Cardiac muscle cell (in vitro differentiated cells and primary cell): ENCODE data around the gene LHX2. TPM values are rescaled to one million over a fixed set of nuclear protein-coding genes. Genes with fewer than 3 reads are reported as not detected.

ENCODE experiments used
- DNase-seq, 2 donors: peaks; one replicate each; pipeline versions ENCODE4 v3.0.0 to v3.0.0-alpha.2; 2010 to 2017; ENCODE audit warnings: low read depth in 1 of 2, low spot score in 1 of 2
- H3K27ac ChIP-seq: fragments of 200-600 bp; sonication (generic); 2 replicates; pipeline ENCODE4 v1.5.1; 2016
- H3K27me3 ChIP-seq: fragments of 200-600 bp; sonication (generic); 2 replicates; pipeline ENCODE4 v1.6.0; 2016; ENCODE audit warnings: control low read depth
- H3K36me3 ChIP-seq: fragments of 200-600 bp; sonication (generic); 2 replicates; pipeline ENCODE4 v1.5.1; 2016; ENCODE audit warnings: control low read depth
- H3K4me1 ChIP-seq: fragments of 200-600 bp; sonication (generic); 2 replicates; pipeline ENCODE4 v1.8.1; 2017; ENCODE audit warnings: low read depth, mild to moderate bottlenecking, mixed run types
- H3K4me3 ChIP-seq: fragments of 200-600 bp; sonication (generic); 2 replicates; pipeline ENCODE4 v1.5.1; 2016; ENCODE audit warnings: mild to moderate bottlenecking
- H3K9me3 ChIP-seq: fragments of 200-600 bp; sonication (generic); 2 replicates; pipeline ENCODE4 v1.5.1; 2017; ENCODE audit warnings: low read depth, mild to moderate bottlenecking, control low read depth
- polyA plus RNA-seq: library from polyadenylated mRNA; unstranded; fragments of >200 nt; fragmentation: Nextera tagmentation; extraction: Ambion mirVana; gene quantifications from 2 replicates; pipeline ENCODE4 v1.2.1, GENCODE V29; 2016
- total RNA-seq: library from RNA; depleted of rRNA; stranded (reverse); fragments of >200 nt; gene quantifications from 2 replicates; pipeline ENCODE4 v1.2.3, GENCODE V29; 2016
- TF ChIP-seq, protein P1 (sequence below): IDR thresholded peaks from 2 replicates; pipeline ENCODE4 v1.5.1; 2012; ENCODE audit warnings: low read depth, mild to moderate bottlenecking, low read length

The LHX2 gene, protein sequence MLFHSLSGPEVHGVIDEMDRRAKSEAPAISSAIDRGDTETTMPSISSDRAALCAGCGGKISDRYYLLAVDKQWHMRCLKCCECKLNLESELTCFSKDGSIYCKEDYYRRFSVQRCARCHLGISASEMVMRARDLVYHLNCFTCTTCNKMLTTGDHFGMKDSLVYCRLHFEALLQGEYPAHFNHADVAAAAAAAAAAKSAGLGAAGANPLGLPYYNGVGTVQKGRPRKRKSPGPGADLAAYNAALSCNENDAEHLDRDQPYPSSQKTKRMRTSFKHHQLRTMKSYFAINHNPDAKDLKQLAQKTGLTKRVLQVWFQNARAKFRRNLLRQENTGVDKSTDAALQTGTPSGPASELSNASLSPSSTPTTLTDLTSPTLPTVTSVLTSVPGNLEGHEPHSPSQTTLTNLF
- total RNA-seq: 0.53 and 1.3 TPM in 2 replicates
- polyA plus RNA-seq: 0.60 and 2.2 TPM in 2 replicates

DNA sequence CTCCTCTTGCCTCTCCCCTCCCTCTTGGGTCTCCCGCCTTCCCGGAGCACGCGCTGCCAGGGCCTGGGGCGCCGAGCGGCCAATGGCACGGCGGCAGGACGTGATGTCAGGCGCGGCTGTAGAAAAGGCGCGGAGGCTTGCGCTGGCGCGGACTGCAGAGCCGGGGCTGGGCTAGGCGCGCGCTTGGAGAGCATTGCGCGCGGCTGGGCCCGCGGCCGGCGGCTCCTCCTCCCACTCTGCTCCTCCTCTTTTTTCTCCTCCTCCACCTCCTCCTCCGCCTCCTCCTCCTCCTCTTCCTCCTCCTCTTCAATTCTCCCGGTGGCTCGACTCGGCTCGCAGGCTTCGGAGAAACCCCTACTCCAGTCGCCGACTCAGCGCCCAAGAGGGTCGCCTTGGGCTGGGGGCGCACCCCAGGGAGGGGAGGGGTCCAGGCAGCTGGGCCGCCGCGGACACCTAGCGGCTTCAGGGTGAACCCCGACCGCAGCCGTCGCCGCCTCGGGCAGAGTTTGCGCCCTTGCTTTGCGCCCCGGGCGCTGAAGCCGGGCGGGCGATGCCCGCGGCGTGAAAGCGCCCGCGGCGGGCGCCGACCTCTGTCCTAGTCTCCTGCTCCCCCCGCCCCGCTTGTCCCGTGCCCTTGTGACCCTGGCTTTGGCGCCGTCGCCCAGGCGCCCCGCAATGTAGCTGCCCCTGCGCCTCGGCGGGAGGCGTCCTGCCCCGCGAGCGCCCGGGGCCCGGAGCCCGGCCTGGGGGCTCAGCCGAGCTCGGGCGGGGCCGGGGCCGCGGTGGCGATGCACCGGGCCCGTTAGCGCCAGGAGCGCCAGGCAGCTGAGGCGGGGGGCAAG lies at the start of gene LHX2:
Gene LHX2, plus strand, starts transcription at position 309 of the 842 bp plus-strand sequence. CDS start 581 bp downstream, outside the sequence.
- DNase-seq: peak; percentile 86 to 89
- H3K4me1 ChIP-seq: peaks cover 11% of the 10 kb centered on the region

DNA sequence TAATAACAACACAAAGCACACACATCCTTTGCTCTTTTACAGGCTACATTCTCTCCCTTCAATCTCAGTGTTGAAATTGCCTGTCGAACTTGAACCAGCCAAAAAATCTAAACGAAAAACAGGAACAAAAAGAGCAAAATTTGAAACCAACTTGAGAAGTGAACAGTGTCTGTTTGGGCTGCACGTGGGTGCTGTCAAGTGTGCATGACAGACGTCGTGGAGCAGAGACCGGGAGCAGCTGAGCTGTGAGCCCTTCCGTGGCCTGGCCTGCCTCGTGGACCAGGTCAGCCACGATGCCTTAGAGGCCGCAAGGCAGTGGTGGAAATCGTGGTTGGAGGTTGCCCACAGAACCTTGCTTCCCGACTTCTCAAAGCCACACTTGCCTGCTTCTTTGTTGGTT lies 46.8 kb upstream of the LHX2 start:
- H3K36me3 ChIP-seq: no peaks in the 10 kb centered on the region
- H3K4me3 ChIP-seq: no peak overlapping the region
- no peaks in the 10 kb centered on the region for H3K9me3 ChIP-seq
- DNase-seq: no peak
- peaks cover 5% of the 10 kb centered on the region for H3K27me3 ChIP-seq
- no peak overlapping the region for H3K27ac ChIP-seq
- H3K4me1 ChIP-seq: no peaks in the 10 kb centered on the region
- TF ChIP-seq, protein P1, sequence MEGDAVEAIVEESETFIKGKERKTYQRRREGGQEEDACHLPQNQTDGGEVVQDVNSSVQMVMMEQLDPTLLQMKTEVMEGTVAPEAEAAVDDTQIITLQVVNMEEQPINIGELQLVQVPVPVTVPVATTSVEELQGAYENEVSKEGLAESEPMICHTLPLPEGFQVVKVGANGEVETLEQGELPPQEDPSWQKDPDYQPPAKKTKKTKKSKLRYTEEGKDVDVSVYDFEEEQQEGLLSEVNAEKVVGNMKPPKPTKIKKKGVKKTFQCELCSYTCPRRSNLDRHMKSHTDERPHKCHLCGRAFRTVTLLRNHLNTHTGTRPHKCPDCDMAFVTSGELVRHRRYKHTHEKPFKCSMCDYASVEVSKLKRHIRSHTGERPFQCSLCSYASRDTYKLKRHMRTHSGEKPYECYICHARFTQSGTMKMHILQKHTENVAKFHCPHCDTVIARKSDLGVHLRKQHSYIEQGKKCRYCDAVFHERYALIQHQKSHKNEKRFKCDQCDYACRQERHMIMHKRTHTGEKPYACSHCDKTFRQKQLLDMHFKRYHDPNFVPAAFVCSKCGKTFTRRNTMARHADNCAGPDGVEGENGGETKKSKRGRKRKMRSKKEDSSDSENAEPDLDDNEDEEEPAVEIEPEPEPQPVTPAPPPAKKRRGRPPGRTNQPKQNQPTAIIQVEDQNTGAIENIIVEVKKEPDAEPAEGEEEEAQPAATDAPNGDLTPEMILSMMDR: no peak

More for the DNA sequence above, at the start of gene LHX2:
- no peaks in the 10 kb centered on the region for H3K36me3 ChIP-seq
- H3K27ac ChIP-seq: no peak within 1 kb of the TSS
- H3K4me3 ChIP-seq: peak within 1 kb of the TSS; percentile 33
- TF ChIP-seq, protein P1: peak; percentile 27
- H3K27me3 ChIP-seq: peaks cover 100% of the 10 kb centered on the region
- H3K9me3 ChIP-seq: no peaks in the 10 kb centered on the region

DNA sequence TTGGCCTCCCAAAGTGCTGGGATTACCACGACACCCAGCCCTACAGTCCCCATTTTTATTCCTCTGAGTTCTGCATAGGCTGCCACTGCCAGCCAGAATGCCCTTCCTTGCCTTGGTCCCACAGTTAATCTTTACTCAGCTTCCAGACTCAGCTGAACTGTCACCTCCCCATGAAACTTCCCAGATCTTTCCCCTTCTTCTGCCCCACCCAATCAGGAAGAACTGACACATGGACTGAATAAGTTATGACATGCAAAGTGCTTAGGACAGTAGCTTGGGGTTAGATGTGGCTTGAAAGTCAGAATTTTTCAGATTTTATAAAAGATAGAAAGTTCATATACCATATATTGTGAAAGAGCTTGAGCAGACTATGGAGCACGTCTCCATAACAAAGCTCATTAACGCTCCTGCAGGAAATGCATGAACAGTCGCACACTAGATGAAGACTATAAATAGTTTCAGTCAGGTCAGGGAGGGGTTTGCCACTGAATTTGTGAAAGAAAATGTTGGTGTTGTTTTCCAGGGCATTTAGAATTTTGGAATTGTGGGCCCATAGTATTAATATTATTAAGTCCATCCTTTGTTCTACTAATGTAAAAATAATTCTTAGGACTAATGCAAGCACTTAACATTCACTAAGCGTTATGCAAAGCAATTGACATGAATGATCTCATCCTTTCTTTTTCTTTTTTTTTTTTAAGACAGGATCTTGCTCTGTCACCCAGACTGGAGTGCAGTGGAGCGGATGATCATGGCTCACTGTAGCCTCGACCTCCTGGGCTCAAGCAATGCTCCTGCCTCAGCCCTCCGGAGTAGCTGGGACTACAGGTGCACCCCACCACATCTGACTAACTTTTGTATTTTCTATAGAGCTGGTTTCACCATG lies 45.5 kb upstream of the LHX2 start:
- no peaks in the 10 kb centered on the region for H3K4me1 ChIP-seq
- no peak overlapping the region for H3K27ac ChIP-seq
- TF ChIP-seq, protein P1: no peak
- no peak overlapping the region for H3K4me3 ChIP-seq
- DNase-seq: peak in 1 of 2 donors; percentile 35
- H3K36me3 ChIP-seq: no peaks in the 10 kb centered on the region
- peaks cover 15% of the 10 kb centered on the region for H3K27me3 ChIP-seq
- H3K9me3 ChIP-seq: no peaks in the 10 kb centered on the region

DNA sequence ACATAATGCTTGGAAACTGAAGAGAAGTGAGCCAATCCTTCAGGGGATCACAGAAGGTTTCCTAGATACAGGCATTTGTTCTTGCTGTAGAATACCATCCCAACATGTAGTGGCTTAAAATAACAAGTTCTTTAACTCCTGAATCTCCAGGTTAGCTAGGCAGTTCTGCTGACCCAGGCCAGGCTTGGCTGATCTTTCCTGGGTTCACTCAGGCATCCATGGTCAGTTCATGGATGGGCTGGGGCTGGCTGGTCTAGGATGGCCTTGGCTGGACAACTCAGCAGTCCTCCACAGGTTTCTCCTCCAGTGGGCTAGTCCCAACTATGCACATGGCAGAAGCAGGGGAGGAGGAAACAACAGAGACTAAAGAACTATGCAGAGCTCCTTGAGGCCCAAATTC lies 44.2 kb upstream of the LHX2 start:
- Histone ChIP-seq H3K36me3 (no peaks in the 10 kb centered on the region), H3K4me1 (no peaks in the 10 kb centered on the region), H3K27ac (no peak overlapping the region), H3K9me3 (no peaks in the 10 kb centered on the region), H3K27me3 (peaks cover 18% of the 10 kb centered on the region), H3K4me3 (no peak overlapping the region)
- no peak for DNase-seq
- TF ChIP-seq, protein P1: no peak

DNA sequence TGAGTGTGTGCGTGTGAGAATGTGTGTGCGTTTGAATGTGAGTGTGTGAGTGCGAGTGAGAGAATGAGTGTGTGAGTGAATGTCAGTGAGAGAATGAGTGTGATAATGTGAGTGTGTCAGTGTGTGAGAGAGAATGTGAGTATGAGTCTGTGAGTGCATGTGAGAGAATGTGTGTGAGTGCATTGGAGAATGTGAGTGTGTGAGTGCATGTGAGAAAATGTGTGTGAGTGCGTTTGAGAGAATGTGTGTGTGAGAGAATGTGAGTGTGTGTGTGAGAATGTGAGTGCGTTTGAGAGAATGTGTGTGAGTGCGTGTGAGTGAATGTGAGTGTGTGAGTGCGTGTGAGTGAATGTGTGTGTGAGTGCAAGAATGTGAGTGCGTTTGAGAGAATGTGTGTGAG lies 39.0 kb upstream of the LHX2 start:
- DNase-seq: no peak
- peaks cover 16% of the 10 kb centered on the region for H3K27me3 ChIP-seq
- no peak overlapping the region for H3K27ac ChIP-seq
- TF ChIP-seq, protein P1: no peak
- no peak overlapping the region for H3K4me3 ChIP-seq
- H3K9me3 ChIP-seq: no peaks in the 10 kb centered on the region
- no peaks in the 10 kb centered on the region for H3K4me1 ChIP-seq
- H3K36me3 ChIP-seq: no peaks in the 10 kb centered on the region
